22Rv1 (cell line): ENCODE results near the gene PDCL3.

Source experiments
- ZFX ChIP-seq: fragments of 450-650 bp; IDR thresholded peaks from 2 replicates; pipeline ENCODE4 v1.6.1; 2017; ENCODE audit warnings: antibody characterized with exemption, borderline replicate concordance
- TF ChIP-seq, protein P1 (sequence below): fragments of 450-650 bp; IDR thresholded peaks from 2 replicates; pipeline ENCODE4 v1.5.1; 2017; ENCODE audit warnings: mild to moderate bottlenecking

DNA sequence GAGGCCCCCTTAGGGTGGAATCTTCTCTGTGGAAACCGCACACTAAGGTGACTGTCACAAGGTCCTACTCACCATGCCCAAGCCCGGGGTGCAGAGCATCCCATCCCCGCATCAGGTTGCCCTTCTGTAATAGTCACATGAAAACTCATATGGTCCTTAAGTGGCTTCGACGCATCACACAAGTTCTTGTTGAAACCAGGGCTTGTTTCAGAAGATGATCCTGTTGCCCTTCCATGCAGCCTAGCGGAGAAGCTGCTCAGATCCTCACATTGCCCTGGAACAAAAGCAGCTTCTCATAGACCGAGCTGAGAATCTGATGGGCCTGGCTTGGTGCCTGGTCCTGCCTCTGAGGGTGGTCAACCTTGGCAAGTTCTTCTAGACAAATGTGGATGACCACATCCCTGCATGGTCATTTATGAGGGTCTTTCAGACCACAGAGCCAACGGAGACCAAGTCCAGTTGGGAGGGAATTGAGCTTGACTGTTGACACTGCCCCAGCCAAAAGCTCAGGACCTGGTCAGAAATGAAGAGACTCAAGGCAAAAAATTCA, 54.1 kb downstream of the PDCL3 start:
- TF ChIP-seq, protein P1, sequence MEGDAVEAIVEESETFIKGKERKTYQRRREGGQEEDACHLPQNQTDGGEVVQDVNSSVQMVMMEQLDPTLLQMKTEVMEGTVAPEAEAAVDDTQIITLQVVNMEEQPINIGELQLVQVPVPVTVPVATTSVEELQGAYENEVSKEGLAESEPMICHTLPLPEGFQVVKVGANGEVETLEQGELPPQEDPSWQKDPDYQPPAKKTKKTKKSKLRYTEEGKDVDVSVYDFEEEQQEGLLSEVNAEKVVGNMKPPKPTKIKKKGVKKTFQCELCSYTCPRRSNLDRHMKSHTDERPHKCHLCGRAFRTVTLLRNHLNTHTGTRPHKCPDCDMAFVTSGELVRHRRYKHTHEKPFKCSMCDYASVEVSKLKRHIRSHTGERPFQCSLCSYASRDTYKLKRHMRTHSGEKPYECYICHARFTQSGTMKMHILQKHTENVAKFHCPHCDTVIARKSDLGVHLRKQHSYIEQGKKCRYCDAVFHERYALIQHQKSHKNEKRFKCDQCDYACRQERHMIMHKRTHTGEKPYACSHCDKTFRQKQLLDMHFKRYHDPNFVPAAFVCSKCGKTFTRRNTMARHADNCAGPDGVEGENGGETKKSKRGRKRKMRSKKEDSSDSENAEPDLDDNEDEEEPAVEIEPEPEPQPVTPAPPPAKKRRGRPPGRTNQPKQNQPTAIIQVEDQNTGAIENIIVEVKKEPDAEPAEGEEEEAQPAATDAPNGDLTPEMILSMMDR: no peak
- no peak for TF ChIP-seq ZFX
